AG20443 (cell line): ENCODE measurements around the gene MIOS.
A peak's percentile ranks its signal among the peaks of the same experiment; 100 is the strongest.

Experiments
- DNase-seq: peaks from one replicate; pipeline ENCODE4 v3.0.0; 2012; ENCODE audit warnings: low spot score, mixed read lengths

MIOS gene

DNA sequence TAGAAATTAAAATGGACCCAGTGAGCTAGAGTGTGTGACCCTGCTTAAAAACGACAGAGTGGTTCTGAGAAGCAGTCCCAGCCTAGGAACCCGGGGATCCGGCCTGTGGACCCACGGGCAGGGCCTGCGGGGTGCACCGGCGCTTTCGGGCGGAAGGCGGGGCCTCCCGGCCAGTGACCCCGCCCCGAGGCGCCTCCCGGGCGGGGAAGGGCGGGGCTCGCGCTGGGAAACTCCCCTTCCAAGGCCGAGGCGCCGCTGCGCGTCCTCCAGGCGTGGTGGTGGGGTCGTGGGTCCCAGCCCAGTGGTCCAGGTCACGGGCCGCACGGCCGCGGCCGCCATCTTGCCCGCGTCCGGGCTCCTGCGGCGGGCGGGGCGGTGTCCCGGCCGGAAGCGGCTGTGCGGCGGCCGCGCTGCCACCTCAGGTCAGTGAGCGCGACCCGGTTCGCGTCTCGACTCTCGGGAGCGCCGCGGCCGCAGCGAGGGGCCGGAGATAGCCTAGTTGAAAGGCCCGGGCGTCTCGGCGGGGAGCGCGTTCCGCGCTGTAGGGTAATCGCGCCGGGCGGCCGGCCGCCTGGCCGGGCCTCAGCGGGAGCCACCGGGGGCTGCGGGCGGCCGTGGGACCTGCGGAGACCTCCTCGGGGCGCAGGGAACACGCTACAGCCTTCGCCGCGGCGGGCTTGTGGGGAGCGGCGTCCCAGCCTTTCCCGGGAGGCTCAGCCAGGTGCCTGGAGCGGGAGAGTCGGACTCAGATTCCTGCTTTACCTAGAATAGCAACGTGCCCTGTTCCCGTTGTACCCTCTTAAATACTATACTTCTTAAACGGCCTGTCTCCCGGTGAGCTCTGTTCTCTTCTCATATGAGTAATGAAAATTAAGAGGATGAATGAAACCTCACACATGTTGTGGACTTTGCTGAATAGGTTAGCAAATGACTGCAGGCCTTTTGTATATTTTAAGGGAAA lies at the start of gene MIOS:
Gene MIOS, plus strand, starts transcription at position 234 of the 961 bp plus-strand sequence. CDS start 5,592 bp downstream, outside the sequence.
- DNase-seq, result peak; percentile 96

DNA sequence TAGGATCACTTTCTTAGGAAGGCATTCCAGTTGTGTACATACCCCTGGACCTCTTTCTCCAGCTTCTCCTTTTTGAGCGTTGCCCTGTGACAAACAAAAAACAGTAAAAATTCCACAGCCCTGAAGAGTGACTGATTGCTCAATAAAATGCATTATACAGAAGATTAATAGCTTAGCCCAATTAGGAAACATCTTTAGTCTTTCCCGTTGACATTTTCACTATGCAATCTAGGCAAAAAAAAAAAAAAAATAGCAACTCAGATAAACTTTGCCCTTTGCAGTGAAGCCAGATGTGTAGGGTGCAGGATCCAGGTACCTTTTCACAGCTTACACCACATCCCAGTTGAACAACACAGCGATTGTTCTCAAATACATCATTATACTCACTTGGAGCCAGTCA lies 48.9 kb upstream of the MIOS start:
- no peak for DNase-seq

DNA sequence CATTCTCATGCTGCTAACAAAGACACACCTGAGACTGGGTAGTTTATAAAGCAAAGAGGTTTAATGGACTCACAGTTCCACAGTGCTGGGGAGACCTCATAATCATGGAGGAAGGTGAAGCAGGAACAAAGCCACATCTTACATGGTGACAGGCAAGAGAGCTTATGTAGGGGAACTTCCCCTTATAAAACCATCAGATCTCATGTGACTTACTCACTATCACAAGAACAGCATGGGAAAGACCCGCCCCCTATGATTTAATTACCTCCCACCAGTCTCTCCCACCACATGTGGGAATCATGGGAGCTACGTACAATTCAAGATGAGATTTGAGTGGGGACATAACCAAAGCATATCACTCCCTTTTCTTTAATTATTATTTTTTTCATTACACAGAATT lies 47.6 kb upstream of the MIOS start:
- DNase-seq, result no peak

DNA sequence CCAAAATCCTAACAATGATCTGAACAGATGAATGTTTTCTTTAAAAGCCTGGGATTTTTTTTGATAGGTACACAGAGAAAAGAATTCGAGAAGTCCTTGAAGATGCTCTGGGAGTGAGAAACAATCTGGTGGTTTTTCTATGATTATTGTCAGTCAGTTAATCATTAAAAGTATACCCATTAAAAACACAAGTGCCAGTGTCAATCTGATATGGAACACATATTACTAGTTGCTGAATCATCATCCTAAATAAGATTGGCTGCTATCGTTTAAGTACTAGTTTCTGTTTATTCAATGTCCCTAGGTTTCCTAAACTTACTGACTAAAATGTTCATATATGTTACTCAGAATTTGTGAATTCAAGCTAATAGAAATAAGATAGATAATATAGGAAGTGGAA lies 47.2 kb upstream of the MIOS start:
- DNase-seq, result no peak

GRCh38 chr7:7521259-7521658 lies 45.4 kb upstream of the MIOS start:
- no peak for DNase-seq

DNA sequence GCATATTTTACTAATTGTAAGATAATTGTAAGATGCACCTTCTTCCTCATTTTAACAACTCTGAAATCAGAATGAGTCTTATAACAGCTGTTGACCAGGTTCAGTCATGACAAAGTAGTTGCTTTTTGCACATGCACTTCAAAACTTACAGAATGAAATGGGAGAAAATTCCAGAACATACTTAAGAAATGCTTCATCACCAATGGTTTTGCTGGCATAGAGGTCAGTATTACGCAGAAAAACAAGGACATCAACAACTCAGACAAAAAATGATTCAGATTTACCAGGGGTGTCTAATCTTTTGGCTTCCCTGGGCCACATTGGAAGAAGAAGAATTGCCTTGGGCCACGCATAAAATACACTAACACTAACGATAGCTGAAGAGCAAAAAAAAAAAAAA lies 44.3 kb upstream of the MIOS start:
- DNase-seq, result no peak

GRCh38 chr7:7524121-7524520 lies 42.6 kb upstream of the MIOS start:
- no peak for DNase-seq

GRCh38 chr7:7526006-7526405 lies 40.7 kb upstream of the MIOS start:
- no peak for DNase-seq

- no peak for DNase-seq
Measured at GRCh38 chr7:7527047-7527446, 39.6 kb upstream of the MIOS start.

- DNase-seq, result no peak
Measured at GRCh38 chr7:7529328-7529727, 37.4 kb upstream of the MIOS start.

- no peak for DNase-seq
Measured at GRCh38 chr7:7533831-7534430, 32.8 kb upstream of the MIOS start.

GRCh38 chr7:7535691-7536090 lies 31.0 kb upstream of the MIOS start, which contains the start of gene COL28A1:
Gene COL28A1, minus strand, starts transcription at chr7:7535873. Its CDS starts 2,998 bp downstream, at chr7:7532875.
- DNase-seq, result no peak

DNA sequence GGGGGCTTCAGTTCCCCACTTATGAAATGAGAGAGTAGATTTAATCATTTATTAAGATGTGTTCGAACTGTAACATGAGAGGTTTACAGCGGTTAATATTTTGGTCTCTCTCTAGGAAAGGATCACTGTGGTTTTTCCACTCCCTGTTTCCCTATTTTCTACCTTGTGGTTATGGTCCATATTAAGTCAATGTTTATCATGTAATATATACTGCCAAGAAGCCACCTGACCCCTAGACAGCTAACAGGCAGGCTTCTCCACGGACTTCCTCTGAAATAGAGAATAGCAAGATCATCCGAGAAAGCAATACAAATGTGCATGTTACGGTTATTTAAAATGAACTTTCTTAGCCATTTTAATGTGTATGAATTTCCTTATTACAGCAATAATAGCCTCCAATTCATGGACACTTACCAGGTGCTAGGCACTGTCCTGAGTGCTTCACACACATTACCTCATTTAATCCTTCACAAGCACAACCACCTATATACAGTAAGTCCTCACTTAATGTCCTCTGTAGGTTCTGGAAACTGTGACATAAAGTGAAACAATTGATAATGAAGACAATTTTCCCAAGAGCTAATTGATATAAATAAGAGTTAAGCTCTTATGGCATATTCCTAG lies 30.2 kb upstream of the MIOS start:
- no peak for DNase-seq

DNA sequence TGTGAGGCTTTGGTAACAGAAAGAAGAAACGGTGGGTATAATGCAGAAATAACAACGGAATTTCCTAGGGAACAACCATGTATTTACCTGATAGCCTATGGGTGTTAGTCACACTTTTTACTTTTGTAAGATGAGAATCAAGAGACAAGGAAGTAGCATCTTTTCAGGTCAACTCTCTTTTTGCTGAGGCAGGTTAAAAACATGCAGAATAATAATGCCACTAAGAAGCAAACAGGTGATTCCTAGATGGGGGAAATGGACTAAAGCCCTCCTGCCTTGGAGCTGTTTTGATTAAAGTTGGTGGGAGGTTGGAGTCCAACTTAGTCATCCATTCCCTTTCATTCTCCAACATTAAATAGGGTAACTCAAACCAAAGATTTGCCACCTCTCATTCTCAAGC lies 29.0 kb upstream of the MIOS start:
- no peak for DNase-seq

GRCh38 chr7:7539152-7539551 lies 27.5 kb upstream of the MIOS start:
- no peak for DNase-seq

GRCh38 chr7:7539711-7540110 lies 27.0 kb upstream of the MIOS start:
- DNase-seq, result no peak

DNA sequence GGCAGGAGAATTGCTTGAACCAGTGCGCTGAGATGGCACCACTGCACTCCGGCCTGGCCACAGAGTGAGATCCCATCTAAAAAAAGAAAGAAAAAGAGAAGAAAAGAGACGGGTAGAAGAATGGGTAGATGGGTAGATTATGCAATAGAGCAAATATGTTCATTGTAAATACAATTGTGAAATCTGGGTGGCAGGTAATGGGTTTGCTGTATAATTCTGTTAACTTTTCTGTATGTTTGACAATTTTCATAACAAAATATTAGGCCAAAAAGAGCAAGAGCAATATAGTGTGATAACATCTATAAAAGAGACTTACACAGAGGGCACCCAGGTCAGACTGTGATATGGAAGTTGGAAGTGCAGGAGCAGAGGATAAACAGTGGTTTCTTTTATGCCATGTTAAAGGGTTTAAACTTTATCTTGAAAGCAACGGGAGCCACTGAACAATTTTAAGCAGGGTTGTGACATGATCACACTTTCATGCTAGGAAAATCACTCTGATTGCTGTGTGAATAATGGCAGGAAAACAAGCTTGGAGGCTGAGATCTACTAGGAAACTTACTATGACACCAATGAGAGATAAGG lies 24.3 kb upstream of the MIOS start:
- DNase-seq, result no peak

DNA sequence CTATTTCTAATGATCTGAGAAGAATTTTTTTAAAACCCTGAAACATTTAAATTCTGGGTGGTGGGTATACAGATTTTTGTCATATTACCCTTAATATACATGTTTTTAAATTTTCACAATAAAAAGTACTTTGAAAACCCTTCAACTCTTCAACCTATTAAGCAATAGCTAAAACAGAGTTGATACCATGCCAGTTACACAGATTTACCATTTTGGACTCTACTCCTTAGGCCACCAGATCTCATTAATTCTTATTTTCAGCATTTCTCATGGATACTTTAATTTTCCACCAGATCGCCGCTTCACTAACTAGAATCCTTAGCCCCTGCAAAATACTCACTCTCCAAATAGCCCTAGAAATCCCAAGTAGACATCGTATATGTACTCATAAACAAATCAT lies 18.3 kb upstream of the MIOS start:
- DNase-seq, result no peak

GRCh38 chr7:7550663-7551062 lies 16.0 kb upstream of the MIOS start:
- no peak for DNase-seq

DNA sequence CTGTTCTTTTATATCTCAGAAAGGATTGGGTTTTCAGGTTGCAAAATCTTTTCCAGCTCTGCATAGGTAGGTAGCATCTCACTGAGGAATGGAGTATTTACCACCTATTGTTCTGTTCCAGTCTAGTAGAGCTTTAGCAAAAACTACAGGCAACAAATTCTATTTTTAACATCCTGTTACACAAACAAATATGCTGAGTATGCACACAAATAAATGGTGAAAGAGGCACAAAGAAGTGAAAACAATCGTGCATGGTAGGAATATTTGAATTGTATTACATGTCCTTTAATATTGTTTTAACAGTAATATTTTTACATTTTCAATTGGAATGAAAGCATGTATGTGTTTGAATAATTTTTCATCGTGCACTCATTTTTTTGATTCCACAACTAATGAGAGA lies 14.5 kb upstream of the MIOS start:
- DNase-seq, result no peak

GRCh38 chr7:7553386-7553785 lies 13.3 kb upstream of the MIOS start:
- no peak for DNase-seq

- peak; percentile 71 for DNase-seq
Measured at GRCh38 chr7:7554021-7554432, 12.7 kb upstream of the MIOS start.
